Mammary epithelial cell (primary cell): ENCODE results near the gene SLC9A7.

Experiments used
- CTCF ChIP-seq, 2 donors: IDR thresholded peaks in 1 of 2; conservative IDR thresholded peaks in 1 of 2; 2 replicates each; pipeline ENCODE4 v1.5.1; 2011 to 2012; ENCODE audit warnings: inconsistent platforms in 2 of 2, low read length in 2 of 2, mild to moderate bottlenecking in 2 of 2, control low read depth in 1 of 2, low read depth in 1 of 2; ENCODE audit not compliant: insufficient read depth in 1 of 2; ENCODE audit errors: extremely low read depth in 1 of 2
- EZH2 ChIP-seq: IDR thresholded peaks from 2 replicates; pipeline ENCODE4 v1.6.1; 2012; ENCODE audit warnings: low read length, inconsistent platforms, borderline replicate concordance

- TF ChIP-seq EZH2 (no peak), CTCF (conservative IDR thresholded peaks at IDR 0.05 in 1 of 2, IDR thresholded peaks at IDR 0.05 in 1 of 2; ENCODE audit: extremely low read depth in 1 of 2, insufficient read depth in 1 of 2, low read depth in 1 of 2, low read length in 2 of 2) (peak in 1 of 2 donors; percentile 13)
Observed at GRCh38 chrX:46572340-46572936, 186.5 kb downstream of the SLC9A7 start.
